Middle frontal gyrus (tissue), 1 donor: ENCODE results near the gene GPRIN2.
"Not testable (repeated sequence)": the region's sequence is repeated elsewhere in the genome, so short reads cannot be mapped to it uniquely, and the experiment has no call there.

ENCODE experiments used
- DNase-seq: peaks from one replicate; pipeline ENCODE4 v3.0.0-alpha.2; 2015; ENCODE audit warnings: low spot score; ENCODE audit errors: extremely low spot score

Gene GPRIN2

GRCh38 chr10:46537309-46537708 is 19.1 kb downstream of the GPRIN2 start:
- DNase-seq: no peak

DNA sequence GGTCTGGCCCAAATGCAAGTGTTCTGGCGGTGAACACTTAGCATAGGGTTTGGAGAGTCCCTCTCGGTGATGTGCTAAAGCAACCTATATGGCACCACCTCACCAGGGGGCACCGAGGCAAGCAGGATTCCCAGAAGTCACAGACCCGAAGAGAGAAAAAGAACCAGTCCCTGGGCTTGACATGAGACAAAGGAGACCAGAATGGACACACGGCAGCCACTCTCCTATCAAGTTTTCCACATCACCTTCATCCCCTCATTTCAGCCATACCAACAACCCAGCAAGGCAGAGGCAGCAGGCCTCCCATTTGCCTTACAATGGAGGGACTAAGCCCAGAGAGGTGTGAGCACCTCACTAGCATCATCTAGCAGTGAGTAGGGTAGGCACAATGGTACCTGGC is 19.7 kb downstream of the GPRIN2 start:
- DNase-seq: no peak

DNA sequence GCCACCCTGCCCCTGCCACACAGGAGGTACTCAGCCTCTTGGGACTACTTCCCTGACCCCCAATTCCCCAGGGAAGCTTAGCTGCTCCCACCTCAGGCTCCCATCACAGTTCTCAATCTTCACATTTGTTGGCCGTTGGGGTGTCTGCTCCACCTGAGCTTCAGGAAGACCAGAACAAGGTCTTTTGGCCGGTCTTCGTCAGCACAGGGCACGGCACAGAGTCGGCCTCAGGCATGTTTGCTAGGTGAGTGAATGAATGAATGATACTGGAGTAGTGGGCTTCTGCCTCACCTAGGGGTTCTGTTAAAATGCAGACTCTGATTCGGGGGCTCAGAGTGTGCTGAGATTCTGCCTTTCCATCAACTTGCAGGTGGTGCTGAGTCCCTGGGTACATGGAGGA is 20.3 kb downstream of the GPRIN2 start:
- DNase-seq: no peak

DNA sequence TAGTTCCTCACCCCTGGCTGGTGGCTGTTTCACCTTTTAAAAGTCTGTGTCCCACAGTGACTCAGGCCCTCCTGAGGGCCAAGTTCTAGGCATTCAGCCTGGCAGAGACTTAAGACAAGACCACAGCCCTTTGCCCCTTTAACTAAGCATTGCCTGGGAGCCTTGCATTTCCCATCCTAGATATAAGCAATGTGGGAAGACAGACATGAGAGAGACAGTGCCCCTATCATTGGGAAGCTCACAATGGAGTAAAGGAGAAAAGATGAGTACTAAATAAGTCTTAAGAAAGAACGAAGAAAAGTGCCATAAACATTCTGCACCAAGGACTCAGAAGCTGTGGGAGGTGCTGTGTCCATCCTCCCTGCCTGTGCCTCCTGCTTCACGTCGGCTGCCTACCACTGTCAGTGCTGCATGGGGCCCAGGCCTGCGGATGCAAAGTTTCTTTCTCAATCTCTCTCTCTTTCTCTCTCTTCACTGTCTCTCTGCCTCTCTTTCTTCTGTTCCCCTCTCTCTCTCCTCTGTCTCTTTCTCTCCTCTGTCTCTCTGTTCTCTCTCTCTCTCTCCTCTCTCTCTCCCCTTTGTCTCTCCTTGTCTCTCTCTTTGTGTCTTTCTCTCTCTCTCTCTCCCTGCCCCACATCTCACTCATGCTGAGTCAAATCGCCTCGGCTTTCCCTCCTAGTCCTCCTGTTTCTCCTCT is 21.5 kb downstream of the GPRIN2 start:
- DNase-seq: no peak

- DNase-seq: not testable (repeated sequence)
These were observed 24.2 kb downstream of the GPRIN2 start for GRCh38 chr10:46532256-46532655.

DNA sequence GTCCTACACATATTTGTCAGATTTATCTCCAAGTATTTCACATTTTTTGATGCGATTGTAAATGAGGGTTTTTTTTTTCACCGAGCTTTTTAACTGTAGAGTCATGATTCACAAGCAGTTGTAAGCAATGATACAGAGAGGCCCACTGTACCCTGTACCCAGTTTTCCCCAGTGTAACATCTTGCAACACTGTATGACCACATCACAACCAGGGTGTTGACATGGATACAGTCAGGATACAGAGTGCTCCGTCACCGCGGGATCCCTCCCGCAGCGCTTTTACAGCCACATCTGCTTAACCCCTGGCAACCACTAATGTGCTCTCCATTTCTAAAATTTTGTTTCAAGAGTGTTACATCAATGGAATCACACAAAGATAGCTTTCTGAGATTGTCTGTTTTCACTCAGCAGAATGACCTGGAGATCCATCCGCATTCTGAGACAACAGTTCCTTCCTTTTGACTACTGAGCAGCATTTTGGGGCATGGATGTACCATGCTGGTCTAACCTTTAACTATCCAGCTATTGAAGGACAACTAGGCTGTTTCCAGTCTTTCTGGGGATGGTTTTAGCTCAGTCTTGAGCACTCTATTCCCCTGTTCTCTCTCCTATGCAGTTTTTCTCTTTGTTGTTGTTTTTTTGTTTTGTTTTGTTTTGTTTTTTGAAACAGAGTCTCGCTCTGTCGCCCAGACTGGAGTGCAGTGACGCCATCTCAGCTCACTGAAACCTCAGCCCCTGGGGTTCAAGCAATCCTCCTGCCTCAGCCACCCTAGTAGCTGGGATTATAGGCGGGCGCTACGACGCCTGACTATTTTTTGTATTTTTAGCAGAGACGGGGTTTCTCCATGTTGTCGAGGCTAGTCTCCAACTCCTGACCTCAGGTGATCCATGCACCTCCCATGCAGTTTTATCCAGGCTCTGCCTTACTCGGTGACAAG is 25.9 kb downstream of the GPRIN2 start:
- no peak for DNase-seq

GRCh38 chr10:46529742-46530141 is 26.7 kb downstream of the GPRIN2 start:
- DNase-seq: not testable (repeated sequence)

DNA sequence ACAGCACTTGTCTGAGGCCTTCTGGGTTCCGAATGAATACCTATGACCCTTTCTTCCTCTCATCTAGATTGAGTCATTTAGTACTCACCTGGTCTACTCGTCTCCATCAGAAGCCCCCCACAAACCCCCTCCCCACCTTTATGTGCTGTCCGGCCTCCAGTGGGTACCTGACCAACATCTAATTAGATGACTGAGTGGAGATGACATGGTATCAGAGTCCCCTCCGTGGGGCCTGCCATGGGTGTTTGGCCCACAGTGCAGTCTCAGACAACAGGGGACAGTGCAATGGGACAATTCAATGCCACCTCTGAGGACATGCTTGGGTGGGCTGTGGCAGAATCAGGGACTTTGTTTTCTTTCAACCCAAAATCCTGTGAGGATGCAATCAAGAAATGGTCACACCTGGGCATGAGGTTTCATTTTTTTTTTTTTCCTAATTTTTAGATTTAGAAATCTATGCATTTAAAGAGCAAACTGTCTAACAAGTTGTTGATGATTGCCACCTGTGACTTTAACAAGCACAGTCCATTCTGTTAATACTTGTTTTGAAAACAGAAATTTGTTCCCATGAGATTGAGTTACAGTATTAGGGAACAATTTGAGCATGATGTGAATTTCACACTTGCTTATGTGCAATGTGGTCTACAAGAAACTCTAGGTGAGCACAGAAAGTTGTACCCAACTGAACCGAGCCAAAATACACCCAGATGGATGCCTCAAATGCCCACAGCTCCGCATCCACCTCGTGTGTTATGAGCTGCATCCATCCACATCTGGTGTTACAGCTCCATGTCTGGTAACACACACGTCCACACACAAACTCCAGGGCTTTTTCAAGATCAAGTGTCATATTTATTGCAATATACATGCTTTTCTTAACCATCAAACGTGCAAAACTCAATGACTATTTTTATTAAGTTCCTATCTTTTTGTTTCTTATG is 27.5 kb downstream of the GPRIN2 start:
- no peak for DNase-seq

DNA sequence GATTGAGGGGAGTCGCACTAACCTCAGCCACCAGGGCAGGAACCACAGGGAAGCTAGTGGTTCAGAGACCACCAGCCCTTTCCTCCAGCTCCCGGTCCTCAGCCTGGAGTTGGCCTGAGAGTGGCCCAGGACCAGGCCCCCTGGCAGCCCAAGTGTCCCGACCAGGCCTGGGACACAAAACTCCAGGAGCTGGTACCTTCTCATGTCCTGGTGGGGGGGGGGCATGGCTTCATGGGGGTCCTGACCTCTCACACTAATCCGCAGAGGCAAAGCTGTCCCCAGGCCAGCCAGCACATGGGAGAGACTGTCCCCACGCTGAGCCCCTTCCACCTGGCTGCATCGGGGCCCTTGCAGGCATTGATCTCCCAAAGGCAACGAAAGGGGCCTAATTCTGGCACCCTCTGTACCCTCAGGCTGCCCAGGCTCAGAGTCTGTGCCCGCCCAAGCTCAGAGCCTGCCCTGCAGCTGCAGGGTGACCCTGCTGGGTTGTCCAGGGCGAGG is 28.2 kb downstream of the GPRIN2 start:
- no peak for DNase-seq

- DNase-seq: no peak
These were observed 29.1 kb downstream of the GPRIN2 start for GRCh38 chr10:46527241-46527811.

DNA sequence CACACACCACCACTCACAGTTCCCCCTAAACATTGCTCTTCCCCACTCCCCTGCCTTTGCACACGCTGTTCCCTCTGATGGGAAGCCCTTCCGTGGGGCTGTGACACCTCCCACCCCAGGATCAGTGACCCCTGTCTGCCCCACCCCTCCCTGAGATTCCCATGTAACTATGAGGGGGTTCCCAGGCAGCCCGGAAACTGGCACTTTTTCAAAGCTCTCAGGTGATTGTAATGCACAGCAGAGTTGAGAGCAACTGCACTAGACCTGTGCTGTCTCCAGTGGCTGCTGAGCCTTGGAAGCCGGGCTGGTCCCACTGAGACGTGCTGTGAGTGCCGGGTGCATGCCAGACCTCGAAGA is 29.8 kb downstream of the GPRIN2 start:
- no peak for DNase-seq

DNA sequence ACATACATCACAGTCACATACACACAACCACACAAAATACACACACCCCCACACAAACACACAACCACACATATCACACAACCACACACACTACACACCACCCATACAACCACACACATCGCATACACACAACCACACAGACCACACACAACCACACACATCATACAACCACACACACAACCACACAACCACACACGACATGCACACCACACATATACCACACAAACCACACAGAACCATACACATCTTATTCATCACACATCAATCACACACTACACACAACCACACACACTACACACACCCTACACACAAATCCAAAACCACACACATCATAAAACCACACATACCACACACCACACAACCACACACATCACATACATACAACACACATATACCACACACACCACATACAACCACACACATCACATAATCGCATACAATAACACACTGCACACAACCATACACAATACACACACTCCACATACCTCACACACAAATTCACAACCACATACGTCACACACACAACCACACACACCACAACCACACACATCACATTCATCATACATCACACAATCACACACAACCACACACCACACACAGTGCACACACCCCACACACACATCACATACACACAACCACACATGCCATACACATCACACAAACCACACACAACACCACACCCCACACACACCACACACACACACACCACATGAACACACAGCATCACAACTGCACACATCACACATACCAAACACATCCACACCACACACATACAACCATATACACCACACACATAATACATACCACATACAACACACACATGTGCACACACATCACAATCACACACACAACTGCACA is 30.4 kb downstream of the GPRIN2 start:
- DNase-seq: no peak

DNA sequence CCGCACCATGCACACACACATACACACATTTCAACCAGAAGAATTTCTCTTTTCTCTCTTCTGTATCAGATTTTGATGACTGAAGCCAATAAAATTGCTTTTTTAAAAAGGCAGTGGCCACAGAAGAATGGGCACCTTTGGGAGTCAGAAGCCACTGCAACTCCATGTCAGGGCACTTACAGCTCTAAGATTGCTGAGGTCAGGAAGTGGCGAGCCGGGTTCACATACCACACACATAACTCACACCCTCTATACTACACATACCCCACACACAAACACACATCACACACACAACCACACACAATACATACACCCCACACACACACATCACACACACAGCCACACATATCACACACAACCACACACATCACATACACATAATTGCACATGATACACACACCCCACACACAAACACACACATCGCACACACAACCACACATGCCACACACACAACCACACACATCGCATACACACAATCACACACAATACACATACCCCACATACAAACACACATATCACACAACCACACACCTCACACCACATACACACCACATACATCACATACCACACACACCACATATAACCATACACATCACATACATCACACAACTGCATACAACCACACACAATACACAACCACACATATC is 31.2 kb downstream of the GPRIN2 start:
- no peak for DNase-seq

DNA sequence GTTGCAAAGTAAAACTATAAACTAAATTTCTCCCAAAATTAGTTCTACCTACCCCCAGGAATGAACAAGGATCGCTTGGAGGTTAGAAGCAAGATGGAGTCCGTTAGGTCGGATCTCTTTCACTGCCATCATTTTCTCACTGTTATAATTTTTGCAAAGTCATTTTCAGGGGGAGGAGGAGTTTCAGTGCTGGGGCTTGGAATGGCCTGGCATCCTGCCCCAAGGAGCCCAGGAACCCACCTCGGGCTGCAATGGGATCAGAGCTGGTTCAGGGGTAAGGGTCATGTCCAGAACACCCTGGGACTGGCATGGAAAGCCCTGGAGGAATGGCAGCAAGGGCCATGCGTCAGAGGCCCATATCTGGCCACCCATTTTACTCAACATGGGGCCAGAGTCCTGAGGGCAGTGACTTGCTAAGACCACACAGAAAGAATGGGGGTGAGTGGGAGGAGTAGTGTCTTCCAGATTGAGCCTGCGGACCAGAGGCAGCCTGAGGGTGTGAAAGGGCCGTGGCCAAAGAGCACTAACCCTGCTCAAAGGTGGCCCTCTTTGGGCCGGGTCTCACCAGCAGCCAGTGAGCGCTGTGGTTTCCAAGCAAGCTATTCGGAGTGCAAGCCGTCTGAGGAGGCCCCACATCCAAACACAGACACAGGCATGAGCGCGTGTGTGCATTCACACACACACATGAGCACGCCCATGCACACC is 31.8 kb downstream of the GPRIN2 start:
- no peak for DNase-seq

DNA sequence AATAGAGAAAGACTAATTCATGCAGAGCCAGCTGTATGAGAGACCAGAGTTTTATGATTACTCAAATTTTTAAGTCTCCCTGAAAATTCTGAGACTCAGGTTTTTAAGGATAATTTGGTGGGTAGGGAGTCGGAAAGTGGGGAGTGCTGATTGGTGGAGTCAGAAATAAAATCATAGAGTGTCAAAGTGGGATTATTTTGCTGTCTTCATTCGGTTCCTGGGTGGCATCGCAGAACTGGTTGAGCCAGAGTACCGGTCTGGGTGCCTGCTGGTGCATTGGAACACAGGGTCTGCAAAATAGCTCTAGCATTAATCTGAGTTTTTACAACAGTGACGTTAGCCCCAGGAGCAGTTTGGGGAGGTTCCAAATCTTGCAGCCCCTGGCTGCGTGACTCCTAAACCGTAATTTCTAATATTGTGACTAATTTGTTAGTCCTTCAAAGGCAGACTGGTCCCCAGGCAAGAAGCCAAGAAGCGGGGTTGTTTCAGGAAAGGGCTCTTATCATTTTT is 32.4 kb downstream of the GPRIN2 start:
- no peak for DNase-seq

DNA sequence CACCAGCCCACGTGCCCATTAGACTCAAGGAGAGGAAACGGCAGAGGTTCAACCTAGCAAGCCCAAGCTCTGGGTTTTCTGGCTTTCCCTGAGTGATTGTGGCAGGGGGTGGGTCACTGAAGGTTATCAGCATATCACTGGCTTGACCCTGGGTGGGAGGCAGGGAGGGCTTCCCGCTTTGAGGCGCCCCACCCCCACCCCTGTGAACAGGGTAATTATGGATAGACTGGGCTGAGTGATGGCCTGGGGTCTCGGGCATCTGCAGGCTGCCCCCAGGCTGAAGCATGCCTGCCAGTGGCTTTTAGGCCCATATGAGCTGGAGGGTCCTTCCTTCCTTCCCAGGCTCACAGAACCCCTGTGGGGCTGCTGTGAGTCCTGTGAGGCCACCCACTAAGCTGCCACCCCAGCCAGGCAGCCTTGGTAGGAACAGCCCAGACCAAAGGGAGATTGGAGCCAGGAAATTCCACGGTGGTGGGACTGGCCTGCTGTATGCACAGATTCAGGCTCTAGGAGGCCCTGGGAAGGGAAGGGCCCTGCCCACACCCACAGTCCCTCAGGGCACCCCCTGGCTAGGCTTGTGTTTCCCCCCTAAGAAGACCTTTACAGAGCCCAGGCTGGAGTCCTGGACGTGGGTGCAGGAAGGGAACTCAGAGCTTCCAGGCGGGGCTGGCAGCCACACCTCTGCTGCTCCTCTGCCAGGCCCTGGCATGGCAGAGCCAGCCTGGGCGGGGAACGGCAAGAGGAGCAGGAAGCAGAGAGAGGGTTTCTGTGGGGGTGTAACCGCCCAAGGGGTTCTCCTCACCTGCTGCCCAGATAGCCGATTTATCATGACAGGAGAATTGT is 33.1 kb downstream of the GPRIN2 start:
- DNase-seq: no peak

DNA sequence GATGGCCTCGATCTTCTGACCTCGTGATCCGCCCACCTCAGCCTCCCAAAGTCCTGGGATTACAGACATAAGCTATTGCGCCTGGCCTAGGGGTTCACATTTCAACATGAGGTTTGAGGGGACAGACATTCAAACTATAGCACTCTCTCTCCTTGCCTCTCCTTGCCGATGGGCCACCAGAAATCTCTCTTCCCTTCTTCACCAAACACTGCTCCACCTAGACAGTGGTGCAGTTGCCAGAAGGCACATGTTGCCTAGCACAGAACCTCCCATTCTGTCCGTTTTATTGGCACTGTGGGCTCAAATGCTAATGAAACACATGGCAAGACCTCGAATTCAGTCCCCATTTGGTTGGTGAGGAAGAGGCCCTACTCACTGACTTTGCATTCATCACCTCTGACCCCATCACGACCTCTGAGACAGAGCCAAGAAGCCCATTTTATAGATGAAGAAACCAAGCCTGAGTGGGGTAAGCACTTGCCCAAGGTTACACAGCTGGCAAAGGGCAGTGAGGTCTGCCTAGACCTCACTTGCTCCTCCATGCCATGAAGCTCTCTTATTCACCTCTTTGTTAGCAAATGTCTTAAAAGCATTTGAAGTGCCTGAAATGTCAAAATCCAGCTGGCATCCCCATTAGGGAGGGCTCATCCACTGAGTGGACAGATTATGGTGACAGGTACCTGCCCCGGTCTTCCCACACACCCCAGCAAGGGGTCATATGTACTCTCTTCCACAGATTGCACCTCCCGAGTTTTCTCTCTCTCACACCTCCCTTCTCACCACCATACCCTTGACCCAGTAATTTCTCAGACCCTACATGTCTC is 34.0 kb downstream of the GPRIN2 start:
- DNase-seq: no peak
